HG02642 (cell line): ENCODE measurements around the gene PACRG.

Source experiments
- ATAC-seq: cut with Tn5 transposase; IDR thresholded peaks from one replicate; pipeline ENCODE4 v1.9.1; 2021; ENCODE audit warnings: mild to moderate bottlenecking; ENCODE audit not compliant: unreplicated experiment, poor library complexity

Gene PACRG

DNA sequence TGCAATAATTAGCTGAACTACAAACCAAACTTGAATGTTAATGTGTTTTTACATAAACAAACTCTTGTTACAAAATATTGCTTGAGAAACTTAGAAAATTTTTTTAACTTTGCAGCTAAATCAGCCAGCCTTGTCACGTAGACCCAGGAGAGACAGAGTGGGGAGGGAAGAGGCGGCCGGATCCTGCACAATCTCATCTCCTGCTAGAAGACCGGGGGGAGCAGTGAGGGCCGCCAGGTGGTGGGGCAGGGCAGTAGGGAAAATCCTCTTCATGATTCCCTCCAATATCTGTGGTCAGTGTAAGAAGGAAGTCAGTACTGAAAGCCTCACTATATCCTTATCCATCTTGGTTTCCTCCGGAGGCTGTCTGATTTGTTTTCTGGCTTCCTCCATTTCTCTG is 193.3 kb downstream of the PACRG start:
- ATAC-seq: no peak

GRCh38 chr6:162921510-162922040 is 193.8 kb downstream of the PACRG start:
- ATAC-seq: no peak

GRCh38 chr6:162922563-162923166 is 194.9 kb downstream of the PACRG start:
- no peak for ATAC-seq

- ATAC-seq: no peak
Observed at GRCh38 chr6:162934844-162935243, 207.1 kb downstream of the PACRG start.

GRCh38 chr6:162940426-162940825 is 212.7 kb downstream of the PACRG start:
- ATAC-seq: no peak

DNA sequence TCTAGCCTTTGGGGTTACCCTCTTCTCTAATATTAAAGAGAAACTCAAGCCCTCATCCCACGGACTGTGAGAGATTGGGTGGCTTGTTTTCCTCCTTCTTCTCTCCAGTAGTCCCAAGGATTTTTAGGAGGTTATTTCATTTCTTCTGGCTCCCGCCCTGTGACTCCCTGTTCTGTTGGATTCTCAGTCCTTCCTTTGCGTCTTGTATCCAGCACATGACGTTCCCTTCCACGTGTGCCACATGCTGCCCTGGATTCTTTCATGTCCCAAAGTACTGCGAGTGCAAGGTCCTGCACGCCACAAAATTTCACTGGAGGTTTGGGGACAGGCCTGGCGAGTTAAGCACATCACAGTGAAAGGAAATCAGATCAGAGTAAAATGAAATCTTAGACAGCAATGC is 213.4 kb downstream of the PACRG start:
- no peak for ATAC-seq

DNA sequence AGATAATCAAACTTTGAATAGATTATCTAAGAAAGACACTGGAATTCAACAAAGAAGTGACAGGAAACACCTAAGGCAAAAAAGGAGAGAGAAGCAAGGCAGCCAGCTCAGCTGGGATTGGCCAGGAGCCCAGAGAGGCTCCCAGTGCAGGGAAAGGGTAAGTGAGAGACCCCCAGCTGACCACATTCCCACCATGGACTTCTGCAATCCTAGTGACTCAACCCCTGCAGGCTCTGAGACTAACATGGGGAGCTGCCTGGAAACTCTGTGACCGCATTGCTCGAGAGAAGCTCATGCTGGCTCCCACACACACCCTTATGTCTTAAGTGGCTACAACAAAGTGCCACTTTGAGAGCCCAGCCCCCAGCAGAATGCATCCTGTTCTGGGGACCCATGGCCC is 215.1 kb downstream of the PACRG start:
- ATAC-seq: no peak

- no peak for ATAC-seq
Observed at GRCh38 chr6:162943369-162943768, 215.6 kb downstream of the PACRG start.

GRCh38 chr6:162951164-162951743 is 223.5 kb downstream of the PACRG start:
- no peak for ATAC-seq

DNA sequence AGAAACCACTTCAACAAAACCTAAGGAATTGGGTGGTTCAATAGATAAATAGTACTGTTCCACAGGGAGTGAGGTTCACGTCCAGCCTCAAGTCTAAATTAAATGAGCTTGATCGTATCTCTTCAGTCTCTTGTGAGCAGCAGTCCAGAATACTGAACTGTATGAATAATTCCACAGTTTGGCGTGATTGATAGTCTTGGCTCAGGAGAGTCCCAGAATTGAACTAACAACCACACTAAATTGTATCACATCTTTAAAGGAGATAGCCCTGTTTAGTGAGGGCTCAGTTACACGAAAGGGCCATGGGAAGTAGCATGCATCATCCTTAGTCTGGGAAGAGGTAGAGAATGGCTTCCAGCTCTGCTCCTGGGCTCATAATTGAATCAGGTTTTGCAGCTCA is 224.6 kb downstream of the PACRG start:
- no peak for ATAC-seq

- no peak for ATAC-seq
Observed at GRCh38 chr6:162957062-162957461, 229.3 kb downstream of the PACRG start.

GRCh38 chr6:162960679-162961457 is 233.1 kb downstream of the PACRG start:
- no peak for ATAC-seq

DNA sequence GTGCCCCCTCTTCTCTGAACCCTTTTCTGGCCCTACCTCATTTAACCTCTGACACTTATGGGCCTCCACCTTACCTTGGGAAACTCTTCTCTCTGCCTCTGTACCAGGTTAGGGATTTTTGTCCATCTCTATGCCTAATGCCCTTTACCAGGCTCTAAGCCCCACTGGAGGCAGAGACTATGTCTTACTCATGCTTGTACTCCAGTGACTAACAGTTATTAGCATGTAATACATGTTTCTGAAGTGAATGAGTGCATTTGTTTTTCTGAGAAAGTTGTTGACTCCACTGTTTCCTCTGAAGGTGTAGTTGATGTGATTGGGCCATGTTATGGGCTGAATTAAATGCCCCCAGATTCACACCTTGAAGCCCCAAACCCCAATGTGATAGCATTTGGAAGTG is 234.3 kb downstream of the PACRG start:
- no peak for ATAC-seq

GRCh38 chr6:162963861-162964260 is 236.1 kb downstream of the PACRG start:
- ATAC-seq: no peak

DNA sequence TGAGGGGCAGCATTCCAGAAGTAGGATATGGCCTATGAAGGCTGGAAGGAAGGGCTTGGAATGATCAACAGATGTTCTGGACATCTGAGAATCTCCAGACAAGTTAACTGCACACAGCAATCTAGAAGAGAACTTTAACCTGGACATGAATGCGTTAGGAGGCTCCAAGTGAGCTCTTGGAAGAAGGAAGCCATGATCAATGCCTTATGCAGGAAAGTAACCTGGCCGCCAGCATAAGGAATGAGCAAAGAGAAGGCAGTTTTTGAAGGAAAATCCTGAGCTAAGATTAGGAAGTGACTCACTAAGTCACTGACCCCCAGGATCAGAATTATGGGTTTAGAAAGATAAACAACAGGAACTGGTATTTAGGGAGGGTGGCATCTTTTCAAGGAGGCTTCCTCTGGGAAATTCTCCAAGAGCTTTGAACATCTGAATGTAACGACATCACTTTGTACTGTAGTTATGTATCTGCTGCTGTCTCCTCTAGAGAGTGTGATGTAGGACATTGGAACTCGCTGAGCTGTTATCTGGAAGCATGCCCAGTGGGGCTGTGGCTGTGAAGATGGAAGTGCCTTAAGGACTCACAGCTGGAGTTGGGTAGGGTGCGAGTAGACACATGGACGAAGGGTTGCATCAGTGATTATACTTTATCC is 236.8 kb downstream of the PACRG start:
- no peak for ATAC-seq

- no peak for ATAC-seq
Observed at GRCh38 chr6:162965366-162965765, 237.6 kb downstream of the PACRG start.

GRCh38 chr6:162970246-162970645 is 242.5 kb downstream of the PACRG start:
- no peak for ATAC-seq

DNA sequence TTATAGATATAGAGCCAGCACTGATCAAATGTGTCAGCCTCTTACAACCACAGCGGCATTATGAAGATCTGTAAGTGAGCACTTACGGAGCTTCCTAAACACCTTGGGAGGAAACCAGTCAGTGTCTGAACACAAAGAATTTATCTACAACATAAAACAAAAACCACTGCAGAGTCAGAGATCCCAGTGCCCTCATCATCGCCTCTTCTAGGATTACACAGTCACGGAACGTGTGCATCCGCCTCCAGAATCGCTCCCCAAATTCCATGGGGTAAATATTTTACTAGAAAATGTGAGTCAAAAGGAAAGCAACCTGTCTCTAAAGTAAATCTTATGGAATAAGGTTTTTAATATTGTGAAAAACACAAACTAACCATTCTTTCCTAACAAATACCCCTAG is 243.6 kb downstream of the PACRG start:
- no peak for ATAC-seq

DNA sequence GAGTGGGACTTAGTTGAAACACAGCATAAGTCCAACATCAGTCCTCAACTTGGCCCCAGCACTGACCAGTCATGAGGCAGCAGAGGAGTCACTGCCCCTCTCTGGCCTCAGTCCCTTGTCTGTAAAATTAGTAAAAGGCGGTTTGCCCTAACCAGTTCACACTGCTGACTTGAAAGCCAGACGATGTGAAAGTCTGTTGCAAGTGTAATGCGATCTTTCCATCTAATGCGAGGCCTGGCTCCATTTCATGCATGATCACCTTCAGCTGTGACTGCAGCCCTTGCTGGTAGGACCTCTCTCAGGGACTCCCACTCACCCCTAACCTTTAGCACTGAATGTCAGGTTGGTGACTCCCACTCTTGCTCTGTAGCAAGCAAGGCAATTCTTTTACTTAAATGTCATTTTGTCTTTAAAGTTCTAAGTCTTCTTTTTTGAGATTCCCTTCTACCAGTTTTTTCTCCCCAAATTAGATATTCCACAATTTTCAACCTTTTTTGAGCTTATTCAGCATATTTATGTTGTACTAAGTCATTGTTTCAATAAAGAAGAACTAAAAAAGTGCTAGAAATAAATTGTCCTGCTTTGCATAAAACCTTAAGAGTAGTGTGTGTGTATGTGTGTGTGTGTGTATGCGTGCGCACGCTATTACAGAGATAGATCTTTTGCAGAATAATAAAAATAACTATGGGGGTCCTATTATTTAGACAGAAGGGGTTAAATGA is 245.5 kb downstream of the PACRG start:
- ATAC-seq: no peak

DNA sequence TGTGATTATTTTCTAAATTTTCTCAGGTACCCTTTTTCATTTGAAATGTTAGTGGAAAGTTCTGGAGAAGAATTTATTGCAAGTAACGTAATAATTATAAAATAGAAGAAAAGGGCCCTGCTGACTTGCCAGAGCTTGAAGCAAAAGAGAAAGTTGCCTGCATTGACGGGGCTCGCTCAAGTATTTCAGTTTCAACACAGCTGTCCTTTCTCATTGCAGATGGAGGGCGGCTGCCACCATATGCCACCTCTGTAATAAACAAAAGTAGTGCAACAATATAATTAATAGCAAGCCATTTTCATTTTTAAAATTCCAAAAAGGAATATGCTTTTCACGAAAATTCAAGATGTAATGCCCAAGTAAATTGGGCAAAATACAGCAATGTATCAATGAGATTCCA is 246.2 kb downstream of the PACRG start:
- ATAC-seq: no peak
